Large intestine (tissue), 3 donors: ENCODE measurements around the gene VWA3B. TPM values are rescaled to one million over a fixed set of nuclear protein-coding genes. Genes with fewer than 3 reads are reported as not detected.
"Not testable (repeated sequence)": the region's sequence is repeated elsewhere in the genome, so short reads cannot be mapped to it uniquely, and the experiment has no call there.

Source experiments
- DNase-seq, 2 donors: peaks; one replicate each; pipeline versions ENCODE4 v3.0.0 to v3.0.0-alpha.2; 2013
- H3K27ac ChIP-seq: one replicate; pipeline ENCODE4 v1.5.1; 2013; ENCODE audit warnings: low read length
- H3K27me3 ChIP-seq: 2 replicates; pipeline ENCODE4 v1.6.1; 2013; ENCODE audit warnings: low read length; ENCODE audit not compliant: control insufficient read depth, insufficient read depth
- H3K36me3 ChIP-seq: 2 replicates; pipeline ENCODE4 v1.6.1; 2013; ENCODE audit warnings: low read length; ENCODE audit not compliant: control insufficient read depth, insufficient read depth
- H3K4me1 ChIP-seq: one replicate; pipeline ENCODE4 v1.6.1; 2013; ENCODE audit warnings: low read length; ENCODE audit not compliant: control insufficient read depth, insufficient read depth
- H3K4me3 ChIP-seq: one replicate; pipeline ENCODE4 v1.5.1; 2013; ENCODE audit warnings: low read length
- H3K9me3 ChIP-seq: one replicate; pipeline ENCODE4 v1.6.1; 2013; ENCODE audit warnings: mild to moderate bottlenecking, low read depth, low read length, moderate library complexity; ENCODE audit not compliant: control insufficient read depth
- WGBS: methylation state at CpG from one replicate; pipeline ENCODE4 v1.1.5; 2013; ENCODE audit warnings: low lambda C conversion rate; ENCODE audit not compliant: insufficient coverage; 5-methylcytosine and 5-hydroxymethylcytosine counted together
- polyA plus RNA-seq: library from polyadenylated mRNA; unstranded; fragments of 120-200 nt; gene quantifications from one replicate; pipeline ENCODE4 v1.2.1, GENCODE V29; 2013

VWA3B gene
- polyA plus RNA-seq, 1 donor, result 0.09 TPM

DNA sequence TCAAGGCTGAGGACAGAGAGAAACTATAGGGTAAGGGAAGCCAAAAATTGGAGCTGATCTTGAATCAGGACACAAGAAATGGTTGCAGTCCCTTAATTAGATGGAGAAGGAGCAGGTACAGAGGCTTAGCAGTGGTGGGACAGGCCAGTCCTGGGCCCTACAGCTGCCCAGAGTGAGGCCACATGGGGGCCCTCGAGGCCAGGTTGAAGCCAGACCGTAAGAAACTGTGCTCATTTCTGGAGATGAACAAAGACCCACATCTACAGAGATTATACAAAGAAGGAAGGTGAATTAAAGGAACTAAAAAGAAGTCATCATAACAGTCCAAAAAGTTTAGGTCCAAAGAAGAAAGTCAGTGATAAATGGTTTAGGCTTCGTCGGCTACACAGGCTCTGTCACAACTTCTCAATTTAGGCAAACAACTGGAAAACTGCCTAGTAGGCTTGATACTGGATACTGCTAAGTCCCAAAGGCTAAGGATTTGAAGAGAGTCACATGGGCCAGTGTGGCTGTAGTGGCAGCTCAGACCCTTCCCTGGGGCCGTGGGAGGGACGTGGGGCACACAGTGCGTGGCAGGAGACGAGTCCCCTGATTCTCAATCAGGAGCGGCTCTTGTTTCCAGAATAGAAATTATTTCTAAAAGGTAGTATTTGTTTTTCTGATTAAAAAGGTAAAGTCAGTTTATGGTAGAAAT, 208.9 kb downstream of the VWA3B start:
- WGBS, result 80% methylated on average over 1 of the region's 9 CpGs
- no peak overlapping the region for H3K4me3 ChIP-seq
- H3K9me3 ChIP-seq, result no peaks in the 10 kb centered on the region
- H3K4me1 ChIP-seq, result no peaks in the 10 kb centered on the region
- no peaks in the 10 kb centered on the region for H3K36me3 ChIP-seq
- no peak overlapping the region for H3K27ac ChIP-seq
- H3K27me3 ChIP-seq, result no peaks in the 10 kb centered on the region
- DNase-seq, result no peak

DNA sequence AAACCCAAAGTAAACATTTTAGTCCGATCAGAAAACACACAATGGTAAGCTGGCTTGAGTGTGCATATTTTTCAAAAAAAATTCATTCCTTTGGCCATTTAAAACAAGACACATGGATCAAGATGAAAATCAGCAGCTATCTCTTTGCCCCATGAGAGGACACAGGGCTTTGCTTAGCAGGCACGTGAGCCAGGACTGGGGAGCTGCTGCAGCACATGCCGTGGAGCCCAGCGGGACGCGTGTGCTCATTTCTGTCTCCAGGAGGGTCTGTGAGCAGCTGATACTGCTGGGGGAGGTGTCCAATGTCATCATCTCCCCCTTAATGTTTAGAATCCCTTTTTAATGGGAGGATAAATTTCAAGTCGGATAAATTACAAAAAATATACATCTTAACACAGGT, 209.5 kb downstream of the VWA3B start:
- no peaks in the 10 kb centered on the region for H3K36me3 ChIP-seq
- H3K27ac ChIP-seq, result no peak overlapping the region
- H3K4me3 ChIP-seq, result no peak overlapping the region
- H3K27me3 ChIP-seq, result no peaks in the 10 kb centered on the region
- WGBS, result 80% methylated on average over 1 of the region's 7 CpGs
- H3K4me1 ChIP-seq, result no peaks in the 10 kb centered on the region
- no peak for DNase-seq
- H3K9me3 ChIP-seq, result no peaks in the 10 kb centered on the region

DNA sequence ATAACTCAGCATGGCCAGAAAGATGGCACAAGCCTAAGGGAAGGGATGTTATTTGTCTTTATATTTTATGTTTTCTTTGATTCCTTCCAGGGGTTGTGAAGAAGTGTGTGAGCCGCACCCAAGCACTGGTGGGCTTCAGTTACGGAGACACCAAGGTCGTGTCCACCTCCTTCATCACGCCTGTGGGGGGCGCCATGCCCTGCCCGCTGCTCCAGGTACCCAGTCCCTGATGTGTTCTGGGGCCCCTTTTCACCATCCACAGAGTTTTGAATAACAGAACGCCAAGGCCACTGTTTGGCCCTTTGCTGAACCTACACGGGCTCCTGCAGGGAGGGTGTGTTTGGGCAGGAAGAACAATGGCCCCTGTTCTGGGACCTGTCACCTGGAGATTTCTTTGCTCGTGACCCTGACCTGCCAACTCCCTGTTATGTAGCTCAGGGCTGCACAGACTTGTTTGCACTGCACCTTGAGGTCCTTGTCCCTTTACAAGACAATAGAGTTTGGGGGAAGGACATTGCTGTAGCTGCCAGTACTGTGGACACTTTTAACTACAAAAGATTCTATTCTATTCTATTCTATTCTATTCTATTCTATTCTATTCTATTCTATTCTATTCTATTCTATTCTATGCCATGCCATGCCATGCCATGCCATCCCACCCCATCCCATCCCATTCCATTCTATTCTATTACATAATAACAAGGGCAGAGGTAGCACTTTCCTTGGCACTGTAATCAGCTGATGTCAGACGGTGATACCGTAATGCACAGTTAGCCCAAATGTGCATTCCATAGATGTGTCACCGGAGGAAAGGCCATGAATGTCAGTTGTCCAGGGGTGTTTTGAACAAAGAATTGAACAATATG, 211.1 kb downstream of the VWA3B start:
- no peak overlapping the region for H3K4me3 ChIP-seq
- H3K9me3 ChIP-seq, result no peaks in the 10 kb centered on the region
- H3K27ac ChIP-seq, result no peak overlapping the region
- H3K27me3 ChIP-seq, result no peaks in the 10 kb centered on the region
- H3K4me1 ChIP-seq, result no peaks in the 10 kb centered on the region
- WGBS, result 90% methylated on average over 2 of the region's 12 CpGs
- DNase-seq, result no peak
- no peaks in the 10 kb centered on the region for H3K36me3 ChIP-seq

DNA sequence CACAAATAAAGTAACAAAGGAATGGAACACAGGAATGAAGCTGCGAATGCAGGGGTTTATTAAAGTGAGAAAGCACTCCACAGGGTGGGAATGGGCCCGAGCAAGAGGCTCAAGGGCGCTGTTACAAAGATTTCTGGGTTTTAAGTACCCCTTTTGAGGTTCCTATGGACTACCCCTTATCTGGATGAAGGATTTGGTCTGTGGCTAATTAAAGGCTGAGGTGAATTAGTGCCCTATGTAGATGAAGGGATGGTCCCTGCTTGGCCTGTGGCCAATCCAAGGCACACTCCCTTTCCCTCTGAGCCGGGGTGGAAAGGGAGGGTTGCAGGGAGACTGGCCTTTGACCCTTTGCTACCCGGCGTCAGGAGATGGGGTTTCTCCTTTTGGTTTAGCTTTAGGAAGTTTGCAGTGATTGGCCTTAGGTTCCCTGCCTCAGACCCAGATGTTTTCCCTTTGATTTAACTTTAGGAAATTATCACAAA, 211.8 kb downstream of the VWA3B start:
- Histone ChIP-seq H3K27me3 (no peaks in the 10 kb centered on the region), H3K4me3 (no peak overlapping the region), H3K4me1 (no peaks in the 10 kb centered on the region), H3K36me3 (no peaks in the 10 kb centered on the region), H3K27ac (no peak overlapping the region), H3K9me3 (no peaks in the 10 kb centered on the region)
- no peak for DNase-seq
- 100% methylated on average over 1 of the region's 6 CpGs for WGBS

DNA sequence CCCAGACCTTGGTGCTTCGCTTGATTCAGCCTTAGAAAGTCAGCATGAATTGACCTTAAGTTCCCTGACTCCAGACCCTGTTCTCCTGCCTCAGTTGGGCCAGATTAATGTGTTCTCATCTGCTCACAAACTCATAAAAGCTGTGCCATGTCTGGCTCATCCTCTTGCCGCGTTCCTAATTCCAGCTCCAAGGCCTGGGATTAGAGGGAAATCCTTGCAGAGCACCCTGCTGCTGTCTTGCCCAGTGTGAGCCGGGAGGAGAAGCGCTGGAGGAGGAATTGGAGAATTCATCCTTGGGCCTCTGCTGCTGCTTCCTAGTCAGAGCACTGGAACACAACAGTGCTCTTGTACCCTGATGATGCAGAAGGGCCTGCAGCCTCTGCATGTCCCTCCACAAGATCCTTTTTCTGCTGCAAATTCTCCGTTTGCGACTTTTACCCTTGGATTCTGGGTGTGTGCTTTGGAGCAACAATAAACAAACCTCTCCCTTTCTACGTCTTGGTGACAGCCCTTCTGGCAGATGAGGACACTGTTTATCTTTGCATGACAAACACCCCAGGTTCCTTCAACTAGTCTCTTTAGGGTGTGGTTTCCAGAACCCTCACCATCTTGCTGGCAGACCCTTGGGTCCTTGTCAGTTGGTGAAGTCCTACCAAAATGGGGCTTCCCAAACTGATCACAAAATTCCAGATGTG, 212.4 kb downstream of the VWA3B start:
- Histone ChIP-seq H3K9me3 (no peaks in the 10 kb centered on the region), H3K36me3 (no peaks in the 10 kb centered on the region), H3K4me1 (no peaks in the 10 kb centered on the region), H3K27me3 (no peaks in the 10 kb centered on the region), H3K4me3 (no peak overlapping the region), H3K27ac (no peak overlapping the region)
- no CpG with 5 or more reads among the region's 8 CpGs for WGBS
- peak in 1 of 2 donors; percentile 13 for DNase-seq

DNA sequence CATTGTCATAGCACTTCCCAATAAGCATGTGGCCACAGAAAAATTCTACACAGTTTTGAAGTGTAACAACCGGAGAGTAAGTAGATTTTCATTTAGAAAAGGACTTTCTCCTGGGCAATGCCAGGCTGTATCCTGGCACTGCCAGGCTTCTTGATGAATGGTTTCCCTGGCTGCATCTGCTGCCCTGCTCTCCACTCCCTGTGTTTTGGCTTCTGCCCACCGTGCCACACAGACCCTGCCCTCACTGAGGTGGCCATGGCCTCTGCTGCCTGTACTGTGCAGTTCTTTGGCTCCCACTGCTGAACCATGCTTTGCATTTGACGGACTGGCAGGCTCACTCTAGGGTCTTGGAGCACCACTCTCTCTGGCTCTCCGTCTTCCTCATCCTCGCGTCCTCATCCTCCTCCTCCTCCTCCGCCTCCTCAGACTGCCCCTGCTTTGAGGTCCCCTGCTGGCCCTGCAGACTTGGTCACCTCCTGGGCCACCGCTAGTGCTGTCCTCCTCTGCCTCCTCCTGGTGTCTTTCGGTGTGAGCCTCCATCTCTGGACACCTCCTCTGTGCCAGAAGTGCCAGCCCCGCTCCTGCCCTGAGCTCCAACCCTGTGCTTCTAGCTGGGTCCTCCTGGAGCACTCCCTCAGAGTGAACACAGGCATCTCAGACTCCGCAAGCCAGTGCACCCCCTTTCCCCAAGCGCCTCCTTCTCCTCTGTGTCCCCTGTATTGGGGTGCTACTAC, 213.3 kb downstream of the VWA3B start:
- Histone ChIP-seq H3K27me3 (no peaks in the 10 kb centered on the region), H3K9me3 (no peaks in the 10 kb centered on the region), H3K36me3 (no peaks in the 10 kb centered on the region), H3K4me1 (no peaks in the 10 kb centered on the region), H3K27ac (no peak overlapping the region), H3K4me3 (no peak overlapping the region)
- WGBS, result no CpG with 5 or more reads among the region's 12 CpGs
- no peak for DNase-seq

DNA sequence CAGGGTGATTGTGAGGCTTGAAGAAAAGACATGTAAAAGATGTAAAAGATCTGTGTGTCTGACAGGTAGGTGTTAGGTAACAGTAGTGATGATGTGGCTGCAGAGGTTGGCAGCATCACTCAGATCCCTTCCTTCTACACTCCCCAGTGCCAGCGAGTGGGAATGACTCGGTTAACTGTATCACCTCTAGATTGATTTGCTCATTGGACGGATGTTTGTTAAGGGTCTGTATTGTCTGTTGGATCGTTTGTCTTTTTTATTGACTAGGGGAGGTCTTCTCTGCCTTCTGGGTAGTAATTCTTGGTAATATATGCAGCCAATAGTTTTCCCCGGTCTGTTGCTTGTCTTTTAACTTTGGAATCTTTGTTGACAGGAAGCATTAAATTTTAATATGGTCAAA, 214.5 kb downstream of the VWA3B start:
- Histone ChIP-seq H3K4me3 (no peak overlapping the region), H3K9me3 (no peaks in the 10 kb centered on the region), H3K4me1 (no peaks in the 10 kb centered on the region), H3K27me3 (no peaks in the 10 kb centered on the region), H3K27ac (no peak overlapping the region), H3K36me3 (no peaks in the 10 kb centered on the region)
- no peak for DNase-seq
- 100% methylated on average over 1 of the region's 5 CpGs for WGBS

DNA sequence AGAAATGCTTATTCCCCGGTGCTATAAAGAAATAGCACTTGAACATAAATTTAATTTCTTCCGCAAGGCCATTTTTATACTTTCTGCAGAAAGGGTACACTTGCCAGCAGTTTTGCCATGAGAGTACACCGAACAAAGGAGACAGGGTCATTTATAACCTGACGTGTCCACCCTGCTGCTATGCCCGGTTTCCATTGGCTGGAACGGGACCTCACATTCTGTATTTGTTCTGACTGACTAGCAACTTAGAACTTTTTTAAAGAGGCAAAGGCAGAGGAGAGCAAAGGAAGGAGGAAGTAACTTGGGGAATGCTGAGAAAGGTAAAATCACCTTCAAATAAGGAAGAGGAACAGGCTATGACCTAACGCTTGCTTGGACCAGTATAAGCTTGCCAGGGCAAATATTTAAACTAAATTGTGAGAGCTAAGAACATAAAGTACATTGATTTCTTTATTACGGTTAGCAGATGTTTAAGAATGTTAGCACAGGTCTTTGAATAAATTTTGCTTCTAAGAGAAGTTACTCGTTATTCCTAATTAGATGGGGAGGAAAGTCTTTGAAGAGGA, 220.2 kb downstream of the VWA3B start:
- not testable (repeated sequence) for H3K4me1 ChIP-seq, H3K36me3 ChIP-seq, DNase-seq, H3K27ac ChIP-seq, H3K9me3 ChIP-seq, H3K4me3 ChIP-seq
- no CpG with 5 or more reads among the region's 9 CpGs for WGBS
- H3K27me3 ChIP-seq, result peaks cover 23% of the 10 kb centered on the region

DNA sequence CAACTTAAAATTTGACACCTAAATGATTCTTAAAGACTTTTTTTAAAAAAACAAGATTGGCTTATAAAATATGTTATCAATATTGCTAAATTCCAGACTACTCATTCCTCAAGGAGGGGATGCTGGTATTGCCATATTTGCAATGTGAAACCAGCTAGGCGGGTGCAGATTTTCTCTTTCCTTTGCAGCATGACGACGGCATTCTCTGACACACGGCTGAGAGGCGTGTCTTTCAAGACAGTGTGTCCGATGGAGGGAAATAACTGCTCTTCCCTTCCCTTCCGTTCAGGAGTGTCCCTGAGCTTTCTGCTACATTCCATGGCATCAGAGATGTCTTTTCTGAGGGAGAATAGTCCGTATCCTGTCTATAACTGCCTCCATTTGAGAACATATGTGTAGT, 221.1 kb downstream of the VWA3B start:
- no peak overlapping the region for H3K4me3 ChIP-seq
- H3K27me3 ChIP-seq, result peaks cover 26% of the 10 kb centered on the region
- no peak overlapping the region for H3K27ac ChIP-seq
- no peaks in the 10 kb centered on the region for H3K36me3 ChIP-seq
- no peak for DNase-seq
- H3K4me1 ChIP-seq, result no peaks in the 10 kb centered on the region
- no peaks in the 10 kb centered on the region for H3K9me3 ChIP-seq
- WGBS, result no CpG with 5 or more reads among the region's 8 CpGs

DNA sequence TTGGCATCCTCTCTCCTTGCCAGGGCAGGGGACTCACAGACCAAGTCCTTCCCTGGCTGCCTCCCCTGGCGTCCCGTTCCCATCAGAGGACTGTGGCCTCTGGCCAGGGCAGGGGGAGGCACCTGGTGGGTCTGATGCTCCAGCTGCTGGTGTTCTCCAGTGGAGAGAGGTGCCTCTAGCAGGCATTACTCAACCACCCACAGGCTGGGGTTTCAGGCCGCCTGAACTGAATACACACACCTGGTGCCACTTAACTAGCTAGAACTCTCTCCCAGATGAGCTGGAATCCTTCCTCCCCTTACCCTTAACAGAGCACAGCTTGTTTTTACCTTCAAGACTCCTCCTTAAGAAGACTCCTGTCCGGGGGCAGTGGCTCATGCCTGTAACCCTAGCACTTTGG, 221.6 kb downstream of the VWA3B start:
- Histone ChIP-seq H3K36me3 (no peaks in the 10 kb centered on the region), H3K27ac (no peak overlapping the region), H3K4me1 (no peaks in the 10 kb centered on the region), H3K4me3 (no peak overlapping the region), H3K9me3 (no peaks in the 10 kb centered on the region), H3K27me3 (peaks cover 29% of the 10 kb centered on the region)
- DNase-seq, result no peak
- WGBS, result no CpG with 5 or more reads among the region's 4 CpGs
